HEK293T (cell line): ENCODE data around the gene ZNF764.

Experiments used
- CTCF ChIA-PET: fragments of 350-600 bp; formaldehyde crosslinking; extraction: SDS; loops from one replicate; lab custom pipeline; 2021; ENCODE audit warnings: antibody characterized with exemption, inconsistent platforms; lab: Yijun Ruan, JAX
- POLR2A ChIA-PET: fragments of 350-600 bp; formaldehyde crosslinking; extraction: SDS; loops from one replicate; lab custom pipeline; 2020; ENCODE audit warnings: antibody characterized with exemption, inconsistent platforms; lab: Yijun Ruan, JAX
- DNase-seq: peaks from one replicate; pipeline ENCODE4 v3.0.0; 2012; ENCODE audit warnings: mixed read lengths; ENCODE audit errors: extremely low spot score
- ARNT ChIP-seq: fragments of 450-650 bp; IDR thresholded peaks from 2 replicates; pipeline ENCODE4 v1.6.1; 2017; ENCODE audit warnings: mild to moderate bottlenecking
- CTBP1 ChIP-seq: fragments of 450-650 bp; IDR thresholded peaks from 2 replicates; pipeline ENCODE4 v1.6.1; 2016; ENCODE audit warnings: borderline replicate concordance
- HDGF ChIP-seq: fragments of 450-650 bp; IDR thresholded peaks from 2 replicates; pipeline ENCODE4 v1.6.1; 2017; ENCODE audit warnings: antibody characterized with exemption, borderline replicate concordance
- L3MBTL2 ChIP-seq: fragments of 450-650 bp; conservative IDR thresholded peaks from 2 replicates; pipeline ENCODE4 v1.6.1; 2016; ENCODE audit warnings: mild to moderate bottlenecking
- LEF1 ChIP-seq: fragments of 450-650 bp; IDR thresholded peaks from 2 replicates; pipeline ENCODE4 v1.6.1; 2017; ENCODE audit warnings: mild to moderate bottlenecking, borderline replicate concordance
- NFRKB ChIP-seq: fragments of 450-650 bp; IDR thresholded peaks from 2 replicates; pipeline ENCODE4 v1.6.1; 2016; ENCODE audit warnings: mild to moderate bottlenecking, moderate library complexity
- PKNOX1 ChIP-seq: fragments of 450-650 bp; IDR thresholded peaks from 2 replicates; pipeline ENCODE4 v1.6.1; 2016
- SUZ12 ChIP-seq: fragments of 450-650 bp; IDR thresholded peaks from 2 replicates; pipeline ENCODE4 v1.6.1; 2016; ENCODE audit warnings: mild to moderate bottlenecking
- TARDBP ChIP-seq: fragments of 450-650 bp; IDR thresholded peaks from 2 replicates; pipeline ENCODE4 v1.6.1; 2016
- ZNF384 ChIP-seq: fragments of 450-650 bp; IDR thresholded peaks from 2 replicates; pipeline ENCODE4 v1.6.1; 2016

Gene ZNF764

GRCh38 chr16:30509081-30509765 is 49.0 kb downstream of the ZNF764 start:
- TF ChIP-seq CTBP1 (no peak), L3MBTL2 (no peak), LEF1 (no peak), PKNOX1 (no peak), HDGF (no peak), ARNT (no peak), TARDBP (no peak), ZNF384 (no peak), SUZ12 (no peak), NFRKB (no peak)
- DNase-seq, result no peak
- CTCF ChIA-PET, result interaction anchor here (0.8 kb wide), 1 partner anchor 32 kb away, joined by 5 read pairs; no protein-coding TSS in a partner anchor

More at GRCh38 chr16:30509081-30509765, 49.0 kb downstream of the ZNF764 start:
- POLR2A ChIA-PET, result interaction anchor here (0.8 to 1.7 kb wide), 4 partner anchors 16 to 63 kb away, joined by 3 to 10 read pairs (median 5); partner anchors contain the start of gene ZNF747
